ENCODE results near the gene PECR. TPM values are rescaled to one million over a fixed set of nuclear protein-coding genes. Genes with fewer than 3 reads are reported as not detected.
"Not testable (repeated sequence)": the region's sequence is repeated elsewhere in the genome, so short reads cannot be mapped to it uniquely, and the experiment has no call there.

Gene PECR
- total and polyA plus RNA-seq, 10 of the 15 experiments (the other 5 are each of a cell fraction or from before 2014, with no cell fraction given): 7.6 to 37.4 (median 25.7) TPM

GRCh38 chr2:216009215-216009614, 72.4 kb downstream of the PECR start:
- RAD21 ChIA-PET (ENCODE audit: unreplicated experiment): interaction anchor here (1.4 to 10.3 kb wide), 7 partner anchors 7 to 59 kb away, joined by 3 to 104 read pairs (median 16); no protein-coding TSS in a partner anchor
- SMC1A ChIA-PET (ENCODE audit: uncharacterized antibody, unreplicated experiment): interaction anchor here (1.2 to 7.2 kb wide), 7 partner anchors 8 to 600 kb away, joined by 3 to 80 read pairs (median 11); no protein-coding TSS in a partner anchor
- TF ChIP-seq RAD21 (IDR thresholded peaks at IDR 0.05; ENCODE audit: insufficient read depth, low read depth, low read length) (0 out of 2 replicates have a peak, but pooled peaks have one; percentile 6), TCF12 (IDR thresholded peaks at IDR 0.05; ENCODE audit: low read depth, low read length) (peak; percentile 60; the same call in 1 of the 2 replicates), MLLT1 (IDR thresholded peaks at IDR 0.05) (0 out of 2 replicates have a peak, but pooled peaks have one; percentile 39), ZNF384 (IDR thresholded peaks at IDR 0.05; ENCODE audit: borderline replicate concordance, low read depth, low read length) (peak; percentile 47), TCF3 (IDR thresholded peaks at IDR 0.05; ENCODE audit: borderline replicate concordance, insufficient read depth, low read depth, low read length) (0 out of 2 replicates have a peak, but pooled peaks have one; percentile 55), PAX5 (IDR thresholded peaks at IDR 0.05; ENCODE audit: borderline replicate concordance, low read depth, low read length) (peak; percentile 51; the same call in 1 of the 2 replicates), BCL3 (IDR thresholded peaks at IDR 0.05; ENCODE audit: borderline replicate concordance, insufficient read depth, low read depth, low read length, poor library complexity, severe bottlenecking) (peak; percentile 73), ATF2 (IDR thresholded peaks at IDR 0.05; ENCODE audit: low read length) (0 out of 2 replicates have a peak, but pooled peaks have one; percentile 25), RUNX3 (IDR thresholded peaks at IDR 0.05; ENCODE audit: low read length) (peak; percentile 56)
- H3K27me3 ChIP-seq (replicated peaks in 1 of 2; ENCODE audit: control insufficient read depth in 2 of 2, insufficient read depth in 2 of 2, low read length in 1 of 2); in situ Hi-C loops (cut with MboI); H3K36me3 ChIP-seq (ENCODE audit: control insufficient read depth in 2 of 2, insufficient read depth in 2 of 2, low read length in 1 of 2); FAIRE-seq; BruUV-seq (replicated peaks); H3K9me3 ChIP-seq (replicated peaks; ENCODE audit: control insufficient read depth, insufficient read depth, low read length); intact Hi-C loops (cut with micrococcal nuclease; ENCODE audit: unreplicated experiment); H4K20me1 ChIP-seq (ENCODE audit: control insufficient read depth, insufficient read depth); DNase-seq (ENCODE audit: low read depth, low spot score); H2AFZ ChIP-seq (ENCODE audit: control insufficient read depth, low read depth, low read length): not testable (repeated sequence)
- peak overlapping the region; percentile 22; the same call in 1 of the 2 replicates for H3K9ac ChIP-seq (ENCODE audit: control insufficient read depth, insufficient read depth, low read length)
- POLR2A ChIA-PET: interaction anchor here (2.5 to 5.3 kb wide), 2 partner anchors 8 to 23 kb away, joined by 8 to 61 read pairs; no protein-coding TSS in a partner anchor
- CTCF ChIA-PET: interaction anchor here (1.5 to 10.4 kb wide), 4 partner anchors 8 to 78 kb away, joined by 4 to 138 read pairs (median 46); no protein-coding TSS in a partner anchor
- peak overlapping the region; percentile 74 for H3K27ac ChIP-seq (ENCODE audit: control insufficient read depth, insufficient read depth)
- peaks cover 29% of the 10 kb centered on the region for H3K4me1 ChIP-seq (ENCODE audit: control insufficient read depth, insufficient read depth, low read length)
- H3K79me2 ChIP-seq (ENCODE audit: control insufficient read depth, insufficient read depth, low read length): peaks cover 80% of the 10 kb centered on the region
- peak overlapping the region; percentile 75 for H3K4me2 ChIP-seq (ENCODE audit: control insufficient read depth, insufficient read depth)
- peak; percentile 9 for ATAC-seq
- WGBS (ENCODE audit: insufficient coverage, insufficient replicate concordance, low lambda C conversion rate, missing lambda C conversion rate): 40% methylated on average over 2 of the region's 2 CpGs
- H3K4me3 ChIP-seq: peak overlapping the region; percentile 63; the same call in 1 of the 2 replicates

Measured in GM12878 (cell line).